ENCODE data around the gene CADPS2.
"Not testable (repeated sequence)": the region's sequence is repeated elsewhere in the genome, so short reads cannot be mapped to it uniquely, and the experiment has no call there.

CADPS2 gene

DNA sequence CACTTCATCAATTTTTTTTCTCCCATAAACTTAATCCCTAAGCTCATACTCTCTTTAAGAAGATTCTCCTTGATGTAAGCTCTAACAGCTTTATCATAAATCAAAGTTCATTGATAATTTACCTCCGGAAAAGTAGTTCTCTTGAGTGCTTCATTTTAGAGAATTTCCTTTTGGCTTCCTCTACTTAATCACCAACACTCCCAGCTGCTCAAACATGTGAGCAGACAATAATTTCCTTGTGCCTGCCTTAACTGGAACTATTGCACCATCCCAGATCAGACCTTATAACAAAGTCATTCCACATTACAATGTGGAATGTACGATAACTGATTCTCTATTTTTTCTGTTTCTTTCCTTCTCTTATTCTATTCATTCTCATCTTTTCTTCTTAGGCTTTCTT, 587.6 kb downstream of the CADPS2 start:
- TF ChIP-seq, protein P1, sequence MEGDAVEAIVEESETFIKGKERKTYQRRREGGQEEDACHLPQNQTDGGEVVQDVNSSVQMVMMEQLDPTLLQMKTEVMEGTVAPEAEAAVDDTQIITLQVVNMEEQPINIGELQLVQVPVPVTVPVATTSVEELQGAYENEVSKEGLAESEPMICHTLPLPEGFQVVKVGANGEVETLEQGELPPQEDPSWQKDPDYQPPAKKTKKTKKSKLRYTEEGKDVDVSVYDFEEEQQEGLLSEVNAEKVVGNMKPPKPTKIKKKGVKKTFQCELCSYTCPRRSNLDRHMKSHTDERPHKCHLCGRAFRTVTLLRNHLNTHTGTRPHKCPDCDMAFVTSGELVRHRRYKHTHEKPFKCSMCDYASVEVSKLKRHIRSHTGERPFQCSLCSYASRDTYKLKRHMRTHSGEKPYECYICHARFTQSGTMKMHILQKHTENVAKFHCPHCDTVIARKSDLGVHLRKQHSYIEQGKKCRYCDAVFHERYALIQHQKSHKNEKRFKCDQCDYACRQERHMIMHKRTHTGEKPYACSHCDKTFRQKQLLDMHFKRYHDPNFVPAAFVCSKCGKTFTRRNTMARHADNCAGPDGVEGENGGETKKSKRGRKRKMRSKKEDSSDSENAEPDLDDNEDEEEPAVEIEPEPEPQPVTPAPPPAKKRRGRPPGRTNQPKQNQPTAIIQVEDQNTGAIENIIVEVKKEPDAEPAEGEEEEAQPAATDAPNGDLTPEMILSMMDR (IDR thresholded peaks at IDR 0.05; ENCODE audit: low read depth, low read length, missing control alignments), result no peak
- no peak overlapping the region for H3K4me3 ChIP-seq (ENCODE audit: low read depth, low read length)
- DNase-seq (ENCODE audit: low read depth), result no peak
- in situ Hi-C loops (cut with HindIII; ENCODE audit: low sequenced_read_pairs), result no loop called here

DNA sequence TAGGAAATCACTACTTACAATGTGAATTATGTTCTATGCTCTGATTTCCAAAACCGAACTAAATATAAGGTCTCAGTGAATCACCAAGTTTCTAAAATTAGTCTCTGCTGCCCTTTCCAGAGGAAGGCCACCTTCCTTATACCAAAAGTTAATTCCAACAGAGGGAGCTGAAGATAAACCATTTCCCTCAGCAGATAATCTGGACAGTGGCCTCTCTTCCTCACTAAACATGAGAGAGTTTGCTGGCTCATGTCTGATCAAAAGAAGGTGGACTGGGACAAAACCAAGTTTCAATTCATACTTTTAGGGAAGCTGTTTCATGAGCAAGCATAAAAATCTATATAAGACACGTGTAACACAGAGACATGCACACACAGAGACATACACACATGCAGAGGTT, 588.1 kb downstream of the CADPS2 start:
- H3K4me3 ChIP-seq (ENCODE audit: low read depth, low read length), result no peak overlapping the region
- TF ChIP-seq, protein P1 (IDR thresholded peaks at IDR 0.05; ENCODE audit: low read depth, low read length, missing control alignments), result no peak
- DNase-seq (ENCODE audit: low read depth), result no peak
- in situ Hi-C loops (cut with HindIII; ENCODE audit: low sequenced_read_pairs), result no loop called here

DNA sequence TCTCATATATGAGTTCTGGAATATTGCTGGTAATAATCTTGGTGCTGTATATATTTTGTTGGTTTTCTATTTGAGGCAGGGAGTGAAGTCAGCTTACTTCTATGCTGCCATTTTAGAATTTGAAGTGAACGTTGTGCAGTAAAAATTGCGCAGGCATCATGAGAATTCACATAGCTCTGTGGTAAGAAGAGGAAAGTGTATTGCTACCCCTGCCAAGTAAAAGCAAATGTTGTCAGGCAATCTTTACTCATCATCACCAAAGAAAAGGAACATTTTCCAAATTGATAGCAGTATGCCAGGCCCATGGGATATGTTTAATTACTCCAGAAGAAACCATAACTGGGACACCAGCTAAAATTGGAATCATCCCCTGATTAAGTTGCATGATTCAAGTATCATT, 595.1 kb downstream of the CADPS2 start:
- in situ Hi-C loops (cut with HindIII; ENCODE audit: low sequenced_read_pairs), result no loop called here
- DNase-seq (ENCODE audit: low read depth), result no peak
- TF ChIP-seq, protein P1 (IDR thresholded peaks at IDR 0.05; ENCODE audit: low read depth, low read length, missing control alignments), result no peak

DNA sequence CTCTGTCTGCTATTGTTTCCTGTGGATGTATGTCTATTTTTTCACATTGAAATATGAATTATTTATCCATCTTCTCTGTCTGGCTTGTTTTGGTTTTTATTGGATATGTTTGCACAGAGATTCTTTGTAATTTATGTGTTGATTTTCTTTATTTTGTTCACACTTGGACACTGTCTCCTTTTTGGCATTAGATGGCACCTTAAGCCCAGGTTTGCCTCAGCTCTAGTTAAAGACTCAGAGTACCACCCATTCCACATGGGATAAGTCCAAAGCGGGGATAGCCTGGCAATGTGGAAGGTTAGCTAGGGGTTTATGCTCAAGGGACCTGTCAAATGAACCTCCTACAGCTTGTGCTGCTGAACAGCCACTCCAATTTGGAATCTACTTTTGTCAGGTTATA, 595.8 kb downstream of the CADPS2 start:
- in situ Hi-C loops (cut with HindIII; ENCODE audit: low sequenced_read_pairs), result no loop called here
- TF ChIP-seq, protein P1 (IDR thresholded peaks at IDR 0.05; ENCODE audit: low read depth, low read length, missing control alignments), result no peak
- DNase-seq (ENCODE audit: low read depth), result no peak
- no peak overlapping the region for H3K4me3 ChIP-seq (ENCODE audit: low read depth, low read length)

More for the DNA sequence above, 595.1 kb downstream of the CADPS2 start:
- H3K4me3 ChIP-seq (ENCODE audit: low read depth, low read length), result no peak overlapping the region

DNA sequence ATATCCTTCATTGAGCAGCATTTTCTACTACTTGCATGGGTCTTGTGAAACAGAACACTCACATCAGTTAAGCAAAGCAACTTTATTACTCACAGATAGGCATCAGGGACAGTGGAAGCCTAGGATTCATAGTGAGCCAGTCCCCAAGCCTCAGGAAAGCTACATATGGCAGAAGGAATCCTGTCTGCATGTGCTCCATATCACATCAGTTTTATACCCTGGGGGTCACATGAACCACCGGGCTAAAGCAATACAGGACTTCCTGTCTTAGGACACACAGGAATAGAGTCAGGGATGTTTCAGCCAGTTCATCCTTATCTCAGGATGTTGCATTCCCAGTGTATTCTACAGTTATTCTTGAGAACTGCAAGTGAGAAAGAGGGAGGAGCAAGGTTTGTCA, 596.8 kb downstream of the CADPS2 start:
- TF ChIP-seq, protein P1 (IDR thresholded peaks at IDR 0.05; ENCODE audit: low read depth, low read length, missing control alignments), result no peak
- no peak for DNase-seq (ENCODE audit: low read depth)
- H3K4me3 ChIP-seq (ENCODE audit: low read depth, low read length), result no peak overlapping the region
- in situ Hi-C loops (cut with HindIII; ENCODE audit: low sequenced_read_pairs), result no loop called here

DNA sequence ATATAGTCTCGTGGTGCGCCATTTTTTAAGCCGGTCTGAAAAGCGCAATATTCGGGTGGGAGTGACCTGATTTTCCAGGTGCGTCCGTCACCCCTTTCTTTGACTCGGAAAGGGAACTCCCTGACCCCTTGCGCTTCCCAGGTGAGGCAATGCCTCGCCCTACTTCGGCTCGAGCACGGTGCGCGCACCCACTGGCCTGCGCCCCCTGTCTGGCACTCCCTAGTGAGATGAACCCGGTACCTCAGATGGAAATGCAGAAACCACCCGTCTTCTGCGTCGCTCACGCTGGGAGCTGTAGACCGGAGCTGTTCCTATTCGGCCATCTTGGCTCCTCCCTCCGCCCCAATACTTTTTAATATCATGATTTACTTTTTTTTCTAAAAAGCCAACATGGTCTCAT, 601.7 kb downstream of the CADPS2 start:
- in situ Hi-C loops (cut with HindIII; ENCODE audit: low sequenced_read_pairs); H3K4me3 ChIP-seq (ENCODE audit: low read depth, low read length); DNase-seq (ENCODE audit: low read depth): not testable (repeated sequence)

DNA sequence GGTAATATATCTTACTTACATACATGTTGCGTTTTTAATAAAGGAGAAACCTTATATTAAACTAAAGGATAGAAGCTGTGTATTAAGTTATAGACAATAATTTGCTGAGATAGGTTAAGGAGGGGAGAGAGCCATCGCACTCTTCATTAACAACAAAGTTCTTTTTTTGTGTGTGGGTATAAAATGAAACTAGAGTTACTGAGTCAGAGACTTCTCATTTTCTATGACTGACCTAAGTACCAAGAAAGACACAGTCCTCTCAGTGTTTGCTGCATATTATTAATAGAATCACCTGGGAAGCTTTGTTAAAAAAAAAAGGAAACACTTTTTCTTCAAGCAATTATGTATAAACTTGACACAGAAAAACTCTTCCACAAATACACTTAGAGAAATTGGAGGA, 613.1 kb downstream of the CADPS2 start:
- H3K4me3 ChIP-seq (ENCODE audit: low read depth, low read length), result no peak overlapping the region
- TF ChIP-seq, protein P1 (IDR thresholded peaks at IDR 0.05; ENCODE audit: low read depth, low read length, missing control alignments), result no peak
- no peak for DNase-seq (ENCODE audit: low read depth)
- in situ Hi-C loops (cut with HindIII; ENCODE audit: low sequenced_read_pairs), result no loop called here
